ENCODE results near the gene FAM110C. TPM values are rescaled to one million over a fixed set of nuclear protein-coding genes. Genes with fewer than 3 reads are reported as not detected.
"Not testable (repeated sequence)": the region's sequence is repeated elsewhere in the genome, so short reads cannot be mapped to it uniquely, and the experiment has no call there.

FAM110C gene
- total RNA-seq, 1 donor from 2014 or later, result 7.8 TPM

- TF ChIP-seq CTCF (IDR thresholded peaks at IDR 0.05; ENCODE audit: unreplicated experiment), result no peak
- Mint-ChIP-seq H3K27me3 (ENCODE audit: low read depth) (peaks cover 8% of the 10 kb centered on the region), H3K4me1 (peaks cover 1% of the 10 kb centered on the region), H3K27ac (no peak overlapping the region), H3K9me3 (no peaks in the 10 kb centered on the region), H3K4me3 (no peak overlapping the region), H3K36me3 (no peaks in the 10 kb centered on the region)
- DNase-seq (ENCODE audit: low spot score in 2 of 2, unreplicated experiment in 2 of 2), result no peak
Measured at GRCh38 chr2:32068-32467, 14.2 kb downstream of the FAM110C start.

GRCh38 chr2:29253-29652 is 17.1 kb downstream of the FAM110C start:
- no peak for TF ChIP-seq CTCF (IDR thresholded peaks at IDR 0.05; ENCODE audit: unreplicated experiment)
- H3K4me3 Mint-ChIP-seq, result no peak overlapping the region
- no peak overlapping the region for H3K27ac Mint-ChIP-seq
- no peaks in the 10 kb centered on the region for H3K4me1 Mint-ChIP-seq
- H3K27me3 Mint-ChIP-seq (ENCODE audit: low read depth), result peaks cover 15% of the 10 kb centered on the region
- no peaks in the 10 kb centered on the region for H3K36me3 Mint-ChIP-seq
- no peak for DNase-seq (ENCODE audit: low spot score in 2 of 2, unreplicated experiment in 2 of 2)
- H3K9me3 Mint-ChIP-seq, result no peaks in the 10 kb centered on the region

- no peak for TF ChIP-seq CTCF (IDR thresholded peaks at IDR 0.05; ENCODE audit: unreplicated experiment)
- no peaks in the 10 kb centered on the region for H3K9me3 Mint-ChIP-seq
- no peak overlapping the region for H3K4me3 Mint-ChIP-seq
- no peaks in the 10 kb centered on the region for H3K4me1 Mint-ChIP-seq
- H3K27me3 Mint-ChIP-seq (ENCODE audit: low read depth), result peaks cover 16% of the 10 kb centered on the region
- DNase-seq (ENCODE audit: low spot score in 2 of 2, unreplicated experiment in 2 of 2), result no peak
- no peak overlapping the region for H3K27ac Mint-ChIP-seq
- H3K36me3 Mint-ChIP-seq, result no peaks in the 10 kb centered on the region
Measured at GRCh38 chr2:28406-28975, 17.8 kb downstream of the FAM110C start.

GRCh38 chr2:26891-27290 is 19.4 kb downstream of the FAM110C start:
- no peak for DNase-seq (ENCODE audit: low spot score in 2 of 2, unreplicated experiment in 2 of 2)
- Mint-ChIP-seq H3K4me1 (no peaks in the 10 kb centered on the region), H3K36me3 (no peaks in the 10 kb centered on the region), H3K9me3 (no peaks in the 10 kb centered on the region), H3K27me3 (ENCODE audit: low read depth) (peaks cover 25% of the 10 kb centered on the region), H3K27ac (no peak overlapping the region), H3K4me3 (no peak overlapping the region)
- no peak for TF ChIP-seq CTCF (IDR thresholded peaks at IDR 0.05; ENCODE audit: unreplicated experiment)

- TF ChIP-seq CTCF (IDR thresholded peaks at IDR 0.05; ENCODE audit: unreplicated experiment), result no peak
- H3K4me3 Mint-ChIP-seq, result no peak overlapping the region
- no peak for DNase-seq (ENCODE audit: low spot score in 2 of 2, unreplicated experiment in 2 of 2)
Measured at GRCh38 chr2:25543-25942, 20.8 kb downstream of the FAM110C start.

GRCh38 chr2:24591-24990 is 21.7 kb downstream of the FAM110C start:
- H3K36me3 Mint-ChIP-seq; H3K4me1 Mint-ChIP-seq; H3K9me3 Mint-ChIP-seq; DNase-seq (ENCODE audit: low spot score in 2 of 2, unreplicated experiment in 2 of 2); H3K27ac Mint-ChIP-seq; H3K4me3 Mint-ChIP-seq: not testable (repeated sequence)
- H3K27me3 Mint-ChIP-seq (ENCODE audit: low read depth), result peaks cover 33% of the 10 kb centered on the region

More at GRCh38 chr2:25543-25942, 20.8 kb downstream of the FAM110C start:
- Mint-ChIP-seq H3K27ac (no peak overlapping the region), H3K27me3 (ENCODE audit: low read depth) (peaks cover 28% of the 10 kb centered on the region), H3K36me3 (no peaks in the 10 kb centered on the region), H3K4me1 (no peaks in the 10 kb centered on the region), H3K9me3 (no peaks in the 10 kb centered on the region)
